ENCODE results near the gene TNNI3.
"Not testable (repeated sequence)": the region's sequence is repeated elsewhere in the genome, so short reads cannot be mapped to it uniquely, and the experiment has no call there.

TNNI3 gene

GRCh38 chr19:55173186-55173713, 15.7 kb upstream of the TNNI3 start:
- DNase-seq (ENCODE audit: low read depth, low spot score), result no peak

- DNase-seq (ENCODE audit: low read depth, low spot score), result peak; percentile 50
These were observed 15.2 kb upstream of the TNNI3 start for GRCh38 chr19:55172741-55173140.

DNA sequence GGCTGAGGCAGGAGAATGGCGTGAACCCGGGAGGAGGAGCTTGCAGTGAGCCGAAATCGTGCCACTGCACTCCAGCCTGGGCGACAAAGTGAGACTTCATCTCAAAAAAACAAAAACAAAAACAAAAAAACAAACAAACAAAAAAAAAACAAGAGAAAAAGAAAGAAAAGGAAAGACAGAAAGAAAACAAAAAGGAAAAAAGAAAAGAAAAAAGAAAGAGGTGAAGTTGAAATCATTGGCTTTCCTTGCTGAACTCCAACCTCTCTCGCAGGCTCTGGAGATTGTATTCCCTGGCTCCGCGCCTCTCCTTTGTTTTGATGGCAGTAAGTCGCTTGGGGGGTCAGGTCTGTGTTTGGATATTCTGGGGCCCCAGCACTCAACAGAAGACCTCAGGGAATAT, 14.8 kb upstream of the TNNI3 start:
- DNase-seq (ENCODE audit: low read depth, low spot score), result not testable (repeated sequence)

- DNase-seq (ENCODE audit: low read depth, low spot score), result no peak
These were observed 13.9 kb upstream of the TNNI3 start for GRCh38 chr19:55171440-55171839.

DNA sequence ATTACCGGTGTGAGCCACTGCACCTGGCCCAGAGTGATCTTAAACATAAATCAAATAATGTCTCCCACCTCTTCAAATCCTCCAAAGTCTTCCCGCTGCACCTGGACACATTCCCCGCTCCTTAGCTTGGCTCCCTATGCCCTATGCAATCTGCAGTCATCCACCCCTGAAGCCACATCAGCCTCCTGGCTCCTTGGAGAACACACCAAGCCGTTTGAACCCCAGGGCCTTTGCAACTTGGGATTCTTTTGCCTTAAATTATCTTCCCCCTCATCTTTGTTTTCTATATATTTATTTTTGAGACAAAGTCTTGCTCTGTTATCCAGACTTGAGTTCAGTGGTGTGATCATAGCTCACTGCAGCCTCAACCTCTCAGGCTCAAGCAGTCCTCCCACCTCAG, 11.6 kb upstream of the TNNI3 start:
- no peak for DNase-seq (ENCODE audit: low read depth, low spot score)

DNA sequence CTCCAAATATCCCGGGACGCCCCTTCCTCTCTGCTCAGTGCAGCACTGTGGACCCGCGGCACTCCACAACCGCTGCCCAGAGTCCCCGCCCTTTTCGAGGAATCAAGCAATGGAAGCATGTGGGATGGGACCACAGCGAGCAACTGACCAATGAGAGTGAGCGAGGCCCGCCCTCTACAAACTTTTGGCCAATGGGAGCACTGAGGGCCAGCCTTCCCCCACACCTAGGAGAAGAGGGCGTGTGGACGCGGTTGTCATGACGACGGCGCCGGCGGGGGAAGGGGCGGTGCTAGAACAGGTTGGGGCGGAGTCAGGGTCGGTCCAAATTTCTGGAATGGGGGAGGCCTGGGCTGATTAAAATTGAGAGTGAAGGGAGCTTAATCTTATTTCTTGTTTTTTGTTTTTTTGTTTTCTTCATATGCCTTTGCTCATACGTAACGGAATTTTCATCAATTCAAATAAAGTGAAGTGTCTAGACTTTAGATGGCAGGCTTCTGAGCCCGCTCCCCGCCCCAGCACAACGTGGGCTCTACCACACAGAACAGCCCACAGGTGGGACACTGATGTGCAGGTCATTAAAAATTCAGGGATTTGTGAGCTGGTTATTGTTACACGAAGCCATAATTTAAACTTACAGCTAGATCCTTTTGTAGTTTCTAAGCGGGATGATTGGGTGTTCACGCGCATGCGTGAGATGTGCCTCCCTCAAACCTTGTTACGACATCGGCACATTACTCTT, 9.2 kb upstream of the TNNI3 start, which contains the start of gene DNAAF3:
Gene DNAAF3 (minus strand): TSS at position 84 of the 739 bp plus-strand sequence. CDS start 200 bp downstream, outside the sequence.
- peak; percentile 99 for DNase-seq (ENCODE audit: low read depth, low spot score)

DNA sequence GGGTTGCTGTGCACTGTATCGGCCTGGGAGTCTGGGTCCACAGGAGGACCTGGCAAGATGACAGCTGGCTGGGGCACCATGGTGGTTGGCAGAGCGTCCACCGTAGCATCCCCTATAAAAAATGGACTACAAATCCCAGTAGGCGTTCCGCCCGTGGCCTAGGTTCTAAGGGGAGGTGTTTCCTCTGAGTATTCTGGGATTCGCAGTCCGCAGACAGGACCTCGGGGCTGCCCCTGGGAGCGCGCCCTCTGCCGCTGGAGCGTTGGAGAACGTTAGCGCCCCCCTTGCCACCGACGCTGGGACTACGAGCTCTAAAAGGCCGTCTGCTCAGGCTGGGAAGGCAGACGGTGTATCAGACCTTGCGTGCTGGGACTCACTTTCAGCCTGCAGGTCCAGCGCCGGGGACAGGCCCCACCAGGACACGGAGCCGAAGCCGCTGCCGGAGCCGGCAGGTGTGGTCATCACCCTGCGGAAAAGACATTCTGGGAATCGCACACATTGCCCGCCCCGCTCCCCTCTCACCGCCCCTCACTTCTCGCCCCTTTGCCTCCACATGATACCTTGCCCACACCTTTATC, 8.5 kb upstream of the TNNI3 start:
- peak; percentile 82 for DNase-seq (ENCODE audit: low read depth, low spot score)

- DNase-seq (ENCODE audit: low read depth, low spot score), result no peak
These were observed 4.2 kb upstream of the TNNI3 start for GRCh38 chr19:55161571-55162322.

DNA sequence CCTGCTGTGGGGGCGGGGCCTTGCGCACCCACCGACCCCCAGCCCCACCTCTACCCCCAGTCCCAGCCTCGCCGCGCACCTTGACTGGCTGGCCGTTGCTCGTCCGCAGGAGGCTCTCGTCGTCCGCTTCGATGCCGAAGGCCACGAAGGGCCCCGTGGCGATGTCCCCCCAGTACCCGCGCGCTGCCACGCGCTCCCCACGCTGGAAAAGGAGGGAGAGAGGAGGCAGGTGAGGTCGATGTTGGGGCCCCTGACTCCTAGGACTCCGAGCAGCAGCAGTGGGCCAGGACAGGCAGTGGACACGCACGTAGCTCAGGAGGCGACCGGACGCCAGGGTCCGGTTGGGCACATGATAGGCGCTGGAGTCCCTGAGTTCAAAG, 3.4 kb upstream of the TNNI3 start:
- DNase-seq (ENCODE audit: low read depth, low spot score), result no peak

DNA sequence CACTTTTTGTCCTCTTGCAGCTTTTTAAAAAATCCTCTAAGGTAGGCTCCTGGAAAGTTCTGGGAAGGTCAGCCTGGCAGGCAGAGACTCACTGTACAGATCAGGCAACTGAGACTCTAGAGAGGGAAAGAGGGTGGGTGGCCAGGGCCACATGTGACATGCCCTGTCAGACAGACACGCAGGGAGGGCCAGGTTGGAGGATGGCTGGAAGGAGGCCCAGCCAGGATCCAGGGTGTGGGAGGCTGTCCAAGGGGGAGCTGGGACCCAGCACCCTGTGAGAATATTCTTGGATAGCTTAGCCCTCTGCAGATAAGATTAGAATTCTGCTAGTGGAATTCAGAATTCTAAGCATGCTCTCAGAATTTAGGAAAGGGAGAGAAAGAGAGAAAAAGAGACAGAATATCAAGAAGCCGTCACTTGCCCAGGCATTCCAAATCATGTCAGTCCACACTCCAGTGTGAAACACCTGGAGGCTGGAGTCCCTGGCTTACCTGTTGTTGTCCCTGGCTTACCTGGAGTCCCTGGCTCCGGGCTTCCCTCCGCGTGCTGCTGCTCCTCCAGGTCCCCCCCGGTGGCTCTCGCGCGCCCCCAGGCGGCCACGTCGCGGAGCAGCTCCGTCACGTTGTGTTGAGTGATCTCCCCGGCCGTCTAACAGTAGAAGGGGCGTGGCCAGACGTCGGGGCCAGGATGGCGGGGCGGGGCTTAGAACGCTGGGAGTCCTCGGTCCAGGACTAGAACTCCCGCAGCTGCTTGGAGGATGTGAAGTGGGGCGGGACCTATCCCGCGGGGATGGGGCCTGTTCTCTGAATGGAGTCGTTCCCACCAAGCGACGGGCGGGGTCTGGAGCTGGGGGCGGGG, 2.8 kb upstream of the TNNI3 start:
- peak; percentile 91 for DNase-seq (ENCODE audit: low read depth, low spot score)

DNA sequence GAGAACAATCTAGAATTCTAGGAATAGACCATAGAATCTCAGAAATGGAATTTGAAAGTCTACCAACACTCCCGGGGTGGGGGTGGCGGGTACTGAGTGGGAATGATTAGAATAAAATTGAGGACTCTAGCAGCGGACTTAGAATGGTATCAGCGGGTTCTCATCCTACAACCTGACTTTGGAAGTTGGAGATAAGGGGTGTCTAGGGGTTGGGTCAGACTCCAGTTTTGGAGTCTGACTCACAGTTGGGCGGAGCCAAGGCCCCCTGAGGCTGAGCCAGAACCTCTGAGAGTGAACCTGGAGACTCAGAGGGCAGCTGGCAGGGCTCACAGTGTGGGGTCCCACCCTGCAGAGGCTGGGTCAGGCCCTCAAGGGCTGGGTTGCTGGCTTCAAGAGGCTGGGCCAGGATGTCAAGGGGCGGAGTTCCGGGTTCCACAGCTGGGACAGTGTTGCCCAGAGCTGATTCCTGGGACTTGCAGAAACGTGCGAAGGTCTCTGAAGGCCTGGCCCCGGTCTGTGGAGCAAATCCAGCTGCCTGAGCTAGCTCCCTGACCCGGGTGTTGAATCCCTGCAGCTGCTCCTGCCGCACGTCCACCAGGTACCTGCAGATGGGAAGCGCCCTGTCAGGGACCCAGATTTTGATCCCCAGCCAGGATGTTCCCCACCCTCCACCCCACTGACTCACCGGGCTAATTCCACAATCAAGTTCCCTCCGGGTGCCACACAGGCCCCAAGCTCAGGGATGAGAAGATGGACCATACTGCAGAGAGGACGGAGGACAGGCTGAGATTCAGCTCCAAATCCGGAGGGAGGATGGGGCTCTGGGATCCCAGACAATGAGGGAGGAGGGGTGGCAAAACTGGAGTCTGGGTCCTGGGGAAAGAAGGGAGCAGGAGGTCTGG, 1.6 kb upstream of the TNNI3 start:
- no peak for DNase-seq (ENCODE audit: low read depth, low spot score)

DNA sequence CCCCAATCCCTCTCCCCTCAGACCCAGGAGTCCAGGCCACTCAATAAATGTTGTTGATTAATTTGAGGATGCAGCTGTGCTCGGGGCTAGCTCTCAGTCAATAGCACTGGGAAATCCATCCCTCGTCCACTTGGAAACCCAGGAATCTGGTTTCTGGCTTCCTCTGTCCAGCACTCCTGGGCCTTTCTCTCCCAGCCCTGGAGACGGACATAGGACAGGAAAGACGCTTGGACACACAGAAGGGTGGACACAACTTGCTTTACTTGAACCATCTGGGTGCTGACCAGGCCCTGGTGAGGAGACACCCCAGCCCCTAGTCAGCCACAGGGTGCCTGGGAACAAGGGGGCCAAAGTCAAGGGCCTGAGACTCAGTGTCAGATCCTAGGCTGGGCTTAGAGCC, 891 bp upstream of the TNNI3 start:
- no peak for DNase-seq (ENCODE audit: low read depth, low spot score)

- DNase-seq (ENCODE audit: low read depth, low spot score), result peak; percentile 22
These were observed 1.1 kb downstream of the TNNI3 start for GRCh38 chr19:55156202-55157063.

DNA sequence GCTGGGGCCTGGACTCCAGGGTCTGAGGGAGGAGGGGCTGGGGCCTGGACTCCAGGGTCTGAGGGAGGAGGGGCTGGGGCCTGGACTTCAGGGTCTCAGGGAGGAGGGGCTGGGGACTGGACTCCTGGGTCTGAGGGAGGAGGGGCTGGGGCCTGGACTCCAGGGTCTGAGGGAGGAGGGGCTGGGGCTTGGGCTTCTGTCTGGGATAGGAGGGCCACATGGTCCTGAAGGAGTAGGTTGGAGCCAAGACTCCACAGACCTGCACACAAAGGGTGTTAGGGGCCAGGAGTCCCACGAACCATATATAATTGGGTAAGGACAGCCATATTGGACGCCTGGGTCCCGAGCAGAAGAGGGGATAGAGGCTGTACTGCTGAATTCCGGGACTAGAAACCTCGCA, 1.7 kb downstream of the TNNI3 start:
- not testable (repeated sequence) for DNase-seq (ENCODE audit: low read depth, low spot score)

DNA sequence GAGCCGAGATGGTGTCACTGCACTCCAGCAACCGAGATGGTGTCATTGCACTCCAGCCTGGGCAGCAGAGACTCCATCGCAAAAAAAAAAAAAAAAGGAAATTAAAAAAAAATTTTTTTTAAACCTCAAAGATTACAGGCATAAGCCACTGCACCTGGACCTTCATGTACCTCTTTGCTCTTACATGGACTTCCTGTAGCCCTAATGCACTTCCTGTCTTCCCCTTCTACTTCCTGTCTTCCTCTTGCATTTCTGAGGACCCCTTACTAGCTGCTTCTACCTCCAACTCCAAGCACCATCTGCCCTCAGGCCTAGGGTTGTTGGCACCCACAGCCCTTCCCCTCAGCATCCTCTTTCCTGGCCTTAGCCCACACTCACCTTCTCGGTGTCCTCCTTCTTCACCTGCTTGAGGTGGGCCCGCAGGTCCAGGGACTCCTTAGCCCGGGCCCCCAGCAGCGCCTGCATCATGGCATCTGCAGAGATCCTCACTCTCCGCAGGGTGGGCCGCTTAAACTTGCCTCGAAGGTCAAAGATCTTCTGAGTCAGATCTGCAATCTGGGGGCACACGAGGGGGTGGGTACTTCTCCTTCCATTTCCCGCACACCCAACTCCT, 3.8 kb downstream of the TNNI3 start:
- DNase-seq (ENCODE audit: low read depth, low spot score), result no peak

DNA sequence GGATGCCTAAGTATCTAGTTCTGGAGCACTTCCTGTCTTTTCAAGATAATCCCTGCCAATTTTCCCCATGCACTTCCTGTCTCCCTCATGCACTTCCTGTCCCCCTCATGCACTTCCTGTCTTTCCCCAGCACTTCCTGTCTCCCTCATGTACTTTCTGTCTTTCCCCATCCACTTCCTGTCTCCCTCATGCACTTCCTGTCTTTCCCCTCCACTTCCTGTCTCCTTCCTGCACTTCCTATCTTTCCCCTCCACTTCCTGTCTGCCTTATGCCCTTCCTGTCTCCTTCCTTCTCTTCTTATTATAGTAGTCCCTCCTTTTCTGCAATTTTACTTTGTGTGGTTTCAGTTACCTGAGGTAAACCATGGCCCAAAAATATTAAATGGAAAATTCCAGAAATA, 5.5 kb downstream of the TNNI3 start:
- DNase-seq (ENCODE audit: low read depth, low spot score), result no peak

DNA sequence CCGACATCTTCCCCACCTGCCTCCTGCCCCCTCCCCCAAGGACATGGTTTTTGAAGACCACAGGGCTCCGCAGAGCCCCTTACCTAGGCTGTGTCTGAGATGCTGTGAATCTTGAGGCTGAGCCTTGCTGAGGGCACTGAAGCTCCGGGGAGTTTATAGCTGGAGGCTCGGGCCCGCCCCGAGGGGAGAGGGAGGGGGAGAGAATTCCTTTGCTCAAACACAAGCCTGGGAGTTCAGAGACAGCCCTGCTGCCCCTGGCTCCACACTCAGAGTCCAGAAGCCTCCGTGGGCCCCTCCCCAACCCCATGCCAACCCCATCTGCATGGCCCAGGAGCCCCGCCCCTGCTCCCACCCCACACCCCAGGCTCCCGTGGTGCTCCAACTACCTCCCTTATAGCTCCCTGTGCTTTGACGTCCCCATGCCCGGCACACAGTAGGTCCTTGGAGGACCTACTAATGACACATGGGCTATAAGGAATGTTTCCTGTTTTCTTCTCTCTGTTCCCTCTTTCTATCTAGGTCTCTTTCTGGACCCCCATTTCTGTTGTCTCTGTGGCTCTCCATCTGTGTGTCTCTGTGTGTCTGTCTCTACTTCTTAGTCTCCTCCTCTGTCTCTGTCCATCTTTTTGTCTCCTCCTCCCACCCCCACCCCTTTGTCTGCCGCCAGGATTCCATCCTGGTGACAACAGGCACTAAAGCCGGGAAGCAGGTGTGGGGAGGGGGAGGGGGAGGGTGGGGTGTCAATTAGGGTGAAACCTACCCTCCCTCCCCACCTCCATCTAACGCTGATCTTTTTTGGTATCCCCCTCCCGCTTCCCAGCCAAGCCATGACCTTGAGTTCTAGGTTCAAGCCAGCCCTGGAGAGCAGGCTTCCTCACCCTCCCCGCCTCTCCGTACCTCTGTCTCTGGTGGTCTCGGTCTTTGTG, 8.2 kb downstream of the TNNI3 start, which contains the start of gene TNNT1:
Gene TNNT1 (minus strand): TSS at position 129 of the 926 bp plus-strand sequence. CDS start 2,049 bp downstream, outside the sequence.
- DNase-seq (ENCODE audit: low read depth, low spot score), result peak; percentile 25

Data from astrocyte of the hippocampus (primary cell).